Measurements from ENCODE around the gene LRCH1. TPM values are rescaled to one million over a fixed set of nuclear protein-coding genes. Genes with fewer than 3 reads are reported as not detected.

The LRCH1 gene
- polyA plus RNA-seq, 3 donors = 30.0 to 33.8 (median 32.2) TPM

DNA sequence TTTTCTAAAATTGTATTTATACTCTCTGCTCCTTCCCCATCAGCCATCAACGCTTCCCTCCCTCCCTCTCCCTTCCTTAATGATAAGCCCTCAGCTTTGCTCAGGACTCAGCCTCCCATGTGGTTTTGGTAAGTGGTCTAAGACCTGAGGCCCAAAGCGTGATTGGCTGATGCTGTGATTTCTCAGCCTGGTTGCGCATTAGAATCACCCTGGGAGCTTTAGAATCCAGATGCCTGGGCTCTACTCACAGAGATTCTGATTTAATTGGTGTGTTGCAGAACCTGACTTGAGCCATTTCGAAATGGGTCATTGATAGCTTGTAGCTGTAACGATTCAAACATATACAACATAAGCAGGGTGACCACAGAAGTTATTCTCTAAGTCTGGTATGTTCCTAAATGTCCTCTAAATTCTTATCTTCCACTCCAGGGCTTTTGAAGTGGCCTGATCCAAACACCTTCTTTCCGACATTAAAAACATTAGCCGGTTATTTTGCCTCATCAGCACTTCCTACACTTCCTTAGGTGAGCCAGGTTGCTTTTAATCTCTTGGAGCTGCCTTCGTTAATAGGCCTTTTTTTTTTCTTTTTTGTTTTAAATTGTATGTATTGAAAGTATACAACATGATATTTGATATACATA is 60.6 kb downstream of the LRCH1 start:
- DNase-seq = no peak

DNA sequence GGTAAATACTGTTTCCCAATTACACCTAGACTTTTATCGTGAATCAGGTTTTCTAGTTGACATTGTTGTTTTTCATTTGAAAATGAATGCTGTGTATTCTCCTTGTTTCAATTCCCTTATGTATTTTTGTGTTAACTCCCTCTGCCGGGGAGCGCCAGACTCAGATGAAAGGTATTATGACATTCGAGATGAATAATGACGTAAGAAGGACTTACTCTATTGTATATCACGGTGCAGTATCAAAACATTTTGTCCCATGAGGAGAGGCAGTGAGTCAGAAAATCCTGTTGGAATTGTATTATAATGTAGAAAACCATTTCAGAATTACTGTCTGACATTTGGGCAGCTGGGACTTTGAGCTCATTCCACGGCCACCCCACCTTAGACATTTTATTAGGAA is 61.6 kb downstream of the LRCH1 start:
- DNase-seq = no peak

GRCh38 chr13:46615888-46616531 is 63.0 kb downstream of the LRCH1 start:
- DNase-seq = peak; percentile 73

DNA sequence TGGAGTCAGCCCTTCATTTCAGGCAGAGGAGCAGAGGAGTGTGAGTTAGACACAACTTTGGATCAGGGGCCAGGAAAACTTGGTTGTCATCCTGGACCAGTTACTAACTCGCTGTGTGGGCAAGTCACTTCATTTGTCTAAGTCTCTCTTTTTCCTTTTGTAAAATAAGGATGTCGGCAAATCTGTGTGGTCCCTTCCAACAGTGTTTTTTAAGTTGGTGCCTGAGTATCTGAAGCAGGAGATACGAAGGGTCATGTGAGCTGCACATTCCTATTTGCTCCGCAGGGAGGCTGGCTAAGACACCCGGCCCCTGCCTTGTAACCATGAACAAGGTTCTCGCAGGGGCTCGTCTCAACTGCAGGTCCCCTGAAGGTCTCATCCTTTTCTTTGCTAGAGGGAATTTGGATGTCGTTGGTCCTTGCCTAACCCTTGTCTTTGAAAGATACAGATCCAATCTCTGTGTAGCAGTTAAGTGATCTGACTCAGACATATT is 64.3 kb downstream of the LRCH1 start:
- DNase-seq = no peak

DNA sequence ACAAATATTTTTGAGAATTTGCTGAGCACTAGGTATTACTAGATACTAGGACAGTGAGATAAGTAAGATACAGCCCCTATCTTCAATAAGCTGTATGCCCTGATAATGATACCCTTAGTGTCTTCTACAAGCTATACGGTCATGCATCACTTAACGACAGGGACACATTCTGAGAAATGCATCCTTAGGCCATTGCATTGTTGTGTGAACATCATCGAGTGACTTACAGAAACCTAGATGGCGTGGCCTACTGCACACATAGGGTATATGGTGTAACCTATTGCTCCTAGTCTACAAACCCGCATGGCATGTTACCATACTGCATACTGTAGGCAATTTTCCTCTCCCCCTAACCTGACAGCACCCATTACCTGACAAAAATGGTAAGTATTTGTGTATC is 64.9 kb downstream of the LRCH1 start:
- no peak for DNase-seq

DNA sequence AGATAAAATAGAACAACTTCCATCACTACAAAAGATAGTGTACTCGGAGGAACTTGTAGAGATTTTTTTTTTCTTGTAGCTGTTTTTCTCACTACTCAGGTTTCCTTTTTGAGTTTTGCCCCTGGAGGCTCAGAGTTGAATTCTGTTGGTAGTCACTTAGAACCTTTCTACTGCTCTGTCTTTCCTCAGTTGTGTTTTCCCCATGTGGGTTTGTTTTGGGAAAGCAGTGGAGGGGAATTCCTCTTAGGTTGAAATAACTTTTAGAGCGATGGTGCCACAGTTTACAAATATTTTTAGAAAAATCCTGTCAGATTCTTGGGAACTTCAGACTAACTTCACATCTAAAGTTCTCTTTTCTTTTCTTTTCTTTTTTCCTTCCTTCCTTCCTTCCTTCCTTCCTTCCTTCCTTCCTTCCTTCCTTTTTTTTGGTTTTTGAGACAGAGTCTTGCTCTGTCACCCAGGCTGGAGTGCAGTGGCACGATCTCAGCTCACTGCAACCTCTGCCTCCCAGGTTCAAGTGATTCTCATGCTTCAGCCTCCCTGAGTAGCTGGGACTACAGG is 65.8 kb downstream of the LRCH1 start:
- DNase-seq = no peak

DNA sequence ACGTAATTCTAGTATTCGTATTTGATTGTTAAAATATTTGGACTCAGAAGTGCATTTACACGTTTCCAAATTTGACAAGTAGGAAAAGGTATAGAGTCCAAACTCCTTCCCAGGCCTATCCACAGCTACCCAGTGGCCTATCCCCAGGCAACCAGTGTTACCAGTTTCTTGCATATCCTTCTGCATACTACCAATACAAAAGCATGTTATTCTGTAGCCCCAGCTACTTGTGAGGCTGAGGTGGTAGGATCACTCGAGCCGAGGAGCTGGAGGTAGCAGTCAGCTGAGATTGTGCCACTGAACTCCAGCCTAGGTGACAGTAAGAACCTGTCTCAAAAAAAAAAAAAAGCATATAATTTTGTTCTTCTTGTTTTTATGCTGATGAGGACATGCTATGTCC is 67.1 kb downstream of the LRCH1 start:
- no peak for DNase-seq

DNA sequence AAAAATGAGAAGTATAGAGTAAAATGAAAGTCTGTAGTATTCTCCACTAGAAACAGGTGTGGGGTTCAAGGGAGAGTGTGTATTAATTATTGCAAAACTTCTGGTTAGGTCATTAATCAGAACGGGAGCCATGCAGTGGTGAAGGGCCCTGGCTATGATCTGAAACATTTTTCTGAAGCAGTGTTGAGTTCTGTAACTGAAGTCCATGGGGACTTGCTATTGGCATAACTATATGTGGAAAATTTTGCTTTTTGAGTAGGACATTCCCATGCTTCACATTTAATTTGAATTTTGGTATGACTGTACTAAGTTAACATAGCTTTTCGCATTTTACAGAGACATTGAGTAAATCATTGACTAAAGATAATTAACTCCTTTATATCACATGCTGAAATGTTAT is 67.5 kb downstream of the LRCH1 start:
- DNase-seq = no peak

DNA sequence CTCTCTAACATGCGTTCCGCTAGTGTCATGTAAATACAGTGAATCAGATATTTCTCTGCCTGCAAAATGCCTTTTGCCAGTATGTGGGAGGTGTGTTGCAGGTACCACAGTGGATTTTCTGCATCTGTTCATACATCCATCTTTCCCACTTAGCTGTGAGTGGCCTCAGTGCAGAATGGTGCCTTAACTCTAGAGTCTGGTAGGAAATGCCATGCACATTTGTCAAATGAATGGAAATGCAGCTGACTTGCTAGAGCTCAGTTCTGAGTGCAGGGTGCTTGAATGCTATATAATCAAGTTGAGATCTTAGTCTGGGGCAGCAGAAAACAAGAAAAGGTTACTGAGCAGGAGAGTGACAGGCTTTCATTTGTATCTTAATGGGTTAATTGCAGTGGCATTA is 68.2 kb downstream of the LRCH1 start:
- no peak for DNase-seq

GRCh38 chr13:46621792-46622629 is 69.0 kb downstream of the LRCH1 start:
- DNase-seq = no peak

DNA sequence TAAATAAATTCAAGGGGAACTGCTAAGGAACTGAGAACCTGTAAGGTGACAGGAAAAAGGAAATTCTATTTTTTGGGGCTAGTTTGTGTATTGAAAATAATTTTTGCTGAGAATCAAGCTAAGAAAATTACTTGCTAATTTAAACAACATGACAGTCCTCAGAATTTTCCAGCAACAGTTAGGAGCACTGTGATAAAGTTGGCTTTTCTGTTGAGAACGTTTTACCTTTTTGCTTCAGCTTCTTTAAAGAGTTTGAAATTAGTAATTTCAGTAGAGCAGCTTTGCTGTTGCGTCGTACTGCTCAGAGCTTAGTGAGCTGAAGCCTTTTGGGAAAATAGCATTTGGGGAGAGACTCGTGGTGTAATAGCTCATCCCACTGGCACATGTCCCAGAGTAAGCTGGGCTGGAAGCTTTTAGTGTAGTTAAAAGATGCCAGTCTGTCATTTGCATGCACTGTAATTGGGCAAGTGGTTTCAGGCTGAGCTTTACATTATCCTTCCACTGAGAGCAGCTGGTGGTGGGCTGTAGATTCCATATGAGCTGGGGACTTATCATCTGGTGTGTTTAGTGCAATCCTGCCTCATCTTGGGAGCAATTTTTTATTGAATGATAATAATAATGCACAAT is 69.8 kb downstream of the LRCH1 start:
- no peak for DNase-seq

DNA sequence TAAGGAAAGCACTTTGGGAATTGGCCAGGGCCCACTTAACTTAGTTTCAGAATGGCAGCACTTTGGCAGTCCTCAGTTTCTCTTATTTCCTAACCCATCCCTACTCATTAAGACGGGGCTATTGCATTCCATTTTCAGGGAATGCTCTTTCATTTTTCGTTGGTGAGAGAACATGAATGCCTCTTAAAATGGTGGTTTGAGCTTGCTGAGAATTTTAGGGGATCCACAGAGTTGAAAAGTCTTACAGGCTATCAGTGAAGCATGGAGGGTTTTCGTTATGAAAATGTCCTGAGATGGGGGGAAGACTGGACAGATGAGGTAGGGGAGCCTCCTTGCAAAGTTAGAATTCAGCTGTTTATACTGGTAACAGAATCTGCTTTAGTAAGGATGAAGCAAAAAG is 71.4 kb downstream of the LRCH1 start:
- no peak for DNase-seq

GRCh38 chr13:46624821-46625220 is 71.9 kb downstream of the LRCH1 start:
- no peak for DNase-seq

DNA sequence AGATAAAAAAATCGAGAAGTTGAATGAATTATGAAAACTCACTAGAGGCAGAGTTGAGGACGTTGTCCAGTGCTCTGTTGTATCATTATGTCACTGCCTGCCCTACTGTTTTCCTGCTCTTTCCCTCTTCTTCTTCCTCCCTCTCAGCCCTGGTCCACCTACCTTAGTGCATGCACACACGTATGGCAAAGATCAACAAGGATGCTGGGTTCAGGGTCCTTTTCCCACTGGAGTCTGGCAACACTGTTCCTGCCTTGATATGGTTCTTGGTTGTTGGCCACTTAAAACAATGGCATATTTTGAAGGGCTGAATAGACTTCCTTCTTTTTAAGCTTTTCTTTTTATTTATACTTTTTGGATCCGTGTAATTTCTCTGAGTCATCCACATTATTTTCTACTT is 74.5 kb downstream of the LRCH1 start:
- DNase-seq = no peak

GRCh38 chr13:46628622-46629365 is 75.8 kb downstream of the LRCH1 start:
- no peak for DNase-seq

DNA sequence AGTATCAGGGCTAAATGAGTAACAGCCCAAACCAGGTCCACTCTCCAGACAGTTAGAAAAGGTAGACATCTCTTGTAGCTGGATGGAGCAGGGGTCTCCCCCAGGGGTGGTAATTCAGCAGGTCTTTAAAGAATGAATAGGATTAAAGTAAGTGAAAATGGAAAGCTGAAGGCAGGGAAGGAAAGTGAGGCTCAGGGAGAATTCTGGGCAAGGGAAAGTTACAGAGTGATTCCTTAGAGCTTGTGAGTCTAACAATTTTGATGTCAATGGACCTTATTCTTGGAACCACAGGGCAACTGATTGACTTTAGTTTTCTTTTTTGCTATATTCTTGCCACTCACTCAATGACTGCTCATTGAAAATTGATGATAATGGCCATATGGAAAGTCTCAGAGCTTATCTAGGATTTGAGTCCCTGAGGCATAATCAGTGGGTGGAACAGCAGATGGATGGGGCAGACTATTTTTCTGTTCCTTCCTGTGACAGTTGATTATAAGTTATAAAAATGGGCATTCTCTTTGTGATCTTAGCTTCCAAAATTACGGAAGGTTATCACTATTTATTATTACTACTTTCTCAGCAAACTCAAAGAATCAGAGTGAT is 76.9 kb downstream of the LRCH1 start:
- no peak for DNase-seq

- no peak for DNase-seq
Observed at GRCh38 chr13:46630431-46631178, 77.6 kb downstream of the LRCH1 start.

DNA sequence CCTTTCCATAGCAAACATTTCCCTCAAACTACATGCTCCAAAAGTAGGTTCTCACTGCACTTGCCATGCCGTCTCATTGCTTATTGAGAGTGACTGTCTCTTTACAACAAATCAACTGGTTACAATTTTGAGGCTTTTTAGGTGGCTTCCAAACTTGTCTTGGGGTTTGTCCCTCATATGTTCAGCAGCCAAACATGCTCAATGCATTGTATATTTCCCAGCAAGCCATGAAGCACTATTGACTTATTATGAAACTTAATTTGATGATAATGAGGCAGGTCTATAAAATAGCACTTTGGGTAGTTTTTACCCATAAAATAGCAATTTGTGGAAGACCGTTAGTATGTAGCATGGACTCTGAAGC is 78.2 kb downstream of the LRCH1 start:
- DNase-seq = no peak

- DNase-seq = no peak
Observed at GRCh38 chr13:46632176-46632575, 79.2 kb downstream of the LRCH1 start.

- no peak for DNase-seq
Observed at GRCh38 chr13:46633416-46633815, 80.4 kb downstream of the LRCH1 start.
